Erythroblast (primary cell): ENCODE measurements around the gene NKD1.

ENCODE experiments used
- GATA1 ChIP-seq: IDR thresholded peaks from 2 replicates; pipeline ENCODE4 v1.6.1; 2011; ENCODE audit warnings: low read depth, mild to moderate bottlenecking, control low read depth, low read length, moderate library complexity
- POLR2A ChIP-seq: IDR thresholded peaks from 2 replicates; pipeline ENCODE4 v1.6.1; 2011; ENCODE audit warnings: mild to moderate bottlenecking, low read length

DNA sequence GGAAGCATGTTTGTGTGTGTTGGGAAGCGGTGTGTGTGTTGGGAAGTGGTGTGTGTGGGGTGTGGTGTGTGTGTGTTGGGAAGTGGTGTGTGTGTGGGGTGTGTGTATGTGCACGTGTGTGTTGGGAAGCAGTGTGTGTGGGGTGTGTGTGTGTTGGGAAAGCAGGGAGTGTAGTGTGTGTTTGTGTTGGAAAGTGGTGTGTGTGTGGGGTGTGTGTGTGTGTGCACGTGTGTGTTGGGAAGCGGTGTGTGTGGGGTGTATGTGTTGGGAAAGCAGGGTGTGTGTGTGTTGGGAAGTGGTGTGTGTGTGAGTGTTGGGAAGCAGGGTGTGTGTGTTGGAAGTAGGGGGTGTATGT, 144.4 kb downstream of the NKD1 start:
- TF ChIP-seq POLR2A (no peak), GATA1 (no peak)
